Breast epithelium (tissue), 3 donors: Measurements from ENCODE around the gene SDK1.

Source experiments
- CTCF ChIP-seq, 3 donors: fragments of 450-650 bp; IDR thresholded peaks; one replicate each; pipeline ENCODE4 v1.5.1; 2016 to 2017; ENCODE audit warnings: antibody characterized with exemption in 3 of 3, mild to moderate bottlenecking in 3 of 3, moderate library complexity in 3 of 3
- POLR2A ChIP-seq: fragments of 450-650 bp; IDR thresholded peaks from one replicate; pipeline ENCODE4 v1.6.1; 2016; ENCODE audit warnings: antibody characterized with exemption, mild to moderate bottlenecking, moderate library complexity

- no peak for TF ChIP-seq CTCF (IDR thresholded peaks at IDR 0.05)
- TF ChIP-seq POLR2A: no peak
Measured at GRCh38 chr7:4202954-4203353, 901.9 kb downstream of the SDK1 start.
